ENCODE results near the gene KIF4B. TPM values are rescaled to one million over a fixed set of nuclear protein-coding genes. Genes with fewer than 3 reads are reported as not detected.

The KIF4B gene
- total and polyA plus RNA-seq, 2 of the 8 experiments (the other 6 are each of a cell fraction or from before 2014, with no cell fraction given), result 0.02 to 0.15 TPM

DNA sequence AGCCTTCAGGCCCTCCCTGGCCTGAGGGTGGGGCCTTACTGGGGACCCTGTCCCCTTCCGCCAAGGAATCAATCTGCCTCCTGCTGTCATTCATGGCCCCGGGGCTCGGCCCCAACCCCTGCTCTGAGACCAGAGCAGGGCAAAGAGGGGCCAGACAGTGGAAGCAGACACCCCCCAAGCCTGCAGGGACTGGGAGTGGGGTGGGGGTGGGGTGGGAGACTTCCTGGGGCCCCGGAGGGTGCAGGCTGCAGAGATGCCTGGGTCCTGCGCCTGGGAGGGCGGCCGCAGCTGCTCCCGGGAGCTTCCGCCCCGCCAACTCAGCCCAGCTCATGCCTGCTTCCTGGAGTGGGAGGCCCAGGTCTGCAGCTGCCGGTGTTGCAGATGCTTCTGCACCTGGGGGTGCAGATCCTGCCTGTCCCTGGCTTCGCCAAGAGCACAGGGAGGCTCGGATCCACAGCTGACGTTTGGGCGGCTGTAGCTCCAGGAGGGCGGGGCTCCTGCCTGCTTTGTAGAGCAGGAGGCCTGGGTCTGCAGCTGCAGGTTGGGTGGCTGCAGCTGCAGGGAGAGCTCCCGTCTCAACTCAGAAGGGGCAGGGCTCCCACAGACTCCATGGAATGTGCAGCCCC, 6.2 kb downstream of the KIF4B start (continued):
- TF ChIP-seq TAF7 (optimal IDR thresholded peaks at IDR 0.05; ENCODE audit: borderline replicate concordance, low read depth, low read length), result no peak
- TF ChIP-seq BCL11A (IDR thresholded peaks at IDR 0.05; ENCODE audit: low read depth in 2 of 2, low read length in 2 of 2), result no peak

Data from H1 (cell line).